T-helper 9 cell (primary cell): ENCODE results near the gene SYNGR1.
"Not testable (repeated sequence)": the region's sequence is repeated elsewhere in the genome, so short reads cannot be mapped to it uniquely, and the experiment has no call there.

Source experiments
- DNase-seq: peaks from one replicate; pipeline ENCODE4 v3.0.0-alpha.2; 2020

The SYNGR1 gene

DNA sequence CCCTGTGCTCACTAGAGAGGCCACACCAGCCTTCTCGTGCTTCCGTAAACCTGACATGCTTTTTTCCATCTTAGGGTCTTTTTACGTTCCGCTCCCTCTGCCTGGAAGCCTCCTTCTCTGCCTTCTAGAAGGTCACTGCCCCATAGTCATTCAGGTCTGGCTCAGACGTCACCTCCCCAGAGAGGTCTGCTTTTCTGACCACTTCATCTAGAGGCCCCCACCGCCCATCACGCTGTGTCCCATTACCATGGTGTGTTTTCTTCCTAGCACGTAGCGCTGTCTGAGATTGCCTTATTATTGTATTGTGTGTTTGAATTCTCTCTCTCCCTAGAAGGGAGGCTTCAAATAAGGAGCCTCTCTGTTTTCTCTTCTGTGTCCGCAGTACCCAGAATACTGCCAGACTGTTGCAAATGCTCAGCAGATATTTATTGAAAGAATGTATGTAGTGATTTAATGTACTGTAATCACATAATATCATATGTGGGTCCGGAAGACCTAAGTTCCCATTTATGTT is 59.8 kb downstream of the SYNGR1 start:
- no peak for DNase-seq

DNA sequence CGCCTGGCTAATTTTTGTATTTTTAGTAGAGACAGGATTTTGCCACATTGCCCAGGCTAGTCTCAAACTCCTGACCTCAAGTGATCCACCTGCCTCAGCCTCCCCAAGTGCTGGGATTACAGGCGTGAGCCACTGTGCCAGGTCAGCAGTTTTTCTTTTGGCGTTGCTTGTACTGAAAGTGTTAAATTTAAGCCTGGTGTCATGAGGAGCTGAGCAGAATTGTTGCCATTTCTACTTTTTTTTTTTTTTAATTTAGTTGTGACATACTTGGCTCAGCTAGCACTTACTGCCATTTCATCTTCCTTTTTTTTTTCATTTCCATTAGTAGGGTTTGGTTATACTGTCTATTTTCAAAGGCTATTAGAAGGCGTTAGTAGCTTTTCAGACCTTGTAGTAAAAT is 60.5 kb downstream of the SYNGR1 start:
- DNase-seq, result no peak

DNA sequence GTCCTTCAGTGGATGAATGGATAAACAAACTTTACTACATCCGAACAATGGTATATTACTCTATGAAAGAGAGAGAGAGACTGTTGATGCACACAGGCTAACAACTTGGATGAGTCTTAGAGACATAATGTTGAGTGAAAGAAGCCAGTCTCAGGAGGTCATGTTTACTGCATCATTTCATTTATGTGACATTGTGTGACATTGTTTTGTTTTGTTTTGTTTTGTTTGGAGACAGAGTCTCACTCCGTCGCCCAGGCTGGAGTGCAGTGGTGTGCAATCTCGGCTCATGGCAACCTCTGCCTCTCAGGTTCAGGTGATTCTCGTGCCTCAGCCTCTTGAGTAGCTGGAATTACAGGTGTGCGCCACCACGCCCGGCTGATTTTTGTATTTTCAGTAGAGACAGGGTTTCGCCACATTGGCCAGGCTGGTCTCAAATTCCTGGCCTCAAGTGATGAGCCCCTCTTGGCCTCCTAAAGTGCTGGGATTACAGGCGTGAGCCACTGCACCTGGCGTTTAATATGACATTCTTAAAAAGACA is 62.1 kb downstream of the SYNGR1 start:
- DNase-seq, result not testable (repeated sequence)

DNA sequence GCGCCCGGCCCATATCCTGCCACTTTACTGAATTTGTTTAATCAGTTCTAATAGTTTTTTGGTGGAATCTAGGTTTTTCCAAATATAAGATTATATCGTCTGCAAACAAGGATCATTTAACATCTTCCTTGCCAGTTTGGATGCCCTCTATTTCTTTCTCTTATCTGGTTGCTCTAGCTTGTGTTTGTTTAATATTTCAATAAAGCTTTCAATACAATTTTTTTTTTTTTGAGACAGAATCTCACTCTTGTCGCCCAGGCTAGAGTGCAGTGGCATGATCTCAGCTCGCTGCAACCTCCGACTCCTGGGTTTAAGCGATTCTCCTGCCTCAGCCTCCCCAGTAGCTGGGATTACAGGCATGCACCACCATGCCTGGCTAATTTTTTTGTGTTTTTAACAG is 63.4 kb downstream of the SYNGR1 start:
- DNase-seq, result not testable (repeated sequence)

DNA sequence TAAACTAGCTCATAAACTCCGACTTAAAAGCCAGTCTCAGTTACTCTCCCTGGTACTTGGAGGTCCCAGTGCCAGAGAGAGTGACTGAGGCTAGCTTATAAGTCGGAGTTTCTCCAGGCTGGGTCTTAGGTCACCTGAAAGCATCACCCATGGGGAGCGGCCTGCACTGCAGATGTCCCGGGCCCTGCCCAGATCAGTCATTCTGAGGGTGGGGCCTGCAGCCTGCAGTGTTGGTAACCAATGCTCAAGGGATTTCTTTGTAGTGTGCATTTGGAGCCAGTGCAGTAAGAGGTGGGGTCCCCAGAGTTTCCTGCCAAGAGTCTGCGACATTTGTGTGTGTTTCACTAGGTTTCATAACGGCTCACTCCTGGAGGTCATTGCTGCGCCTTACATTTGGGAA is 64.6 kb downstream of the SYNGR1 start:
- DNase-seq, result no peak

DNA sequence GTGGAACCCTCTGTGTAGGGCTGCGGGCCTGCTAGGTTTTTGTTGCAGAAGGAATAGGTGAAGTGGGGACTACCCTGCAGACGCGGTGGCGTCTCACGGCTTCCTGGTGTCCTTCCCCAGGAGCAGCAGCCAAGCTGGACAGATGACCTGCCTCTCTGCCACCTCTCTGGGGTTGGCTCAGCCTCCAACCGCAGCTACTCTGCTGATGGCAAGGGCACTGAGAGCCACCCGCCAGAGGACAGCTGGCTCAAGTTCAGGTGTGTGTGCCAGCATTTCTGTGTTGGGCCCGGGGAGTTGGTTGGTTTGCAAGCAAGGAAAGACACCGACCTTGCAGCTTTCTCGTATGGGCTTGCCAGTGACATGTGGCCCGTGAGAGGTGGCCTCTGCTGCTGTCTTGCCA is 65.1 kb downstream of the SYNGR1 start:
- no peak for DNase-seq

DNA sequence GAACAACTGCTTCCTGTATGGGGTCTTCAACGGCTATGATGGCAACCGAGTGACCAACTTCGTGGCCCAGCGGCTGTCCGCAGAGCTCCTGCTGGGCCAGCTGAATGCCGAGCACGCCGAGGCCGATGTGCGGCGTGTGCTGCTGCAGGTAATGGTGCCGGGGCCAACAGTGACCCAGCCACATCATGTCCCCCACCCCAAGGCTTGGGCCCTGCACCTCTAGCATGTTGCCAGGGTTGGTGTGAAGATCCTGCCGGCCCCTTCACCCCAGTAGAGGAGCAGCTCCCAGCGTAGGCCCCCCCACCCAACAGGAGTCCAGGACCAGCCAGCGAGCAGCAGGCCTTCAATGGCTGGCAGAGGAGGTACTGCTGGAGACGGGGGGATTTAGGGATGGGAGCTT is 65.7 kb downstream of the SYNGR1 start:
- no peak for DNase-seq

DNA sequence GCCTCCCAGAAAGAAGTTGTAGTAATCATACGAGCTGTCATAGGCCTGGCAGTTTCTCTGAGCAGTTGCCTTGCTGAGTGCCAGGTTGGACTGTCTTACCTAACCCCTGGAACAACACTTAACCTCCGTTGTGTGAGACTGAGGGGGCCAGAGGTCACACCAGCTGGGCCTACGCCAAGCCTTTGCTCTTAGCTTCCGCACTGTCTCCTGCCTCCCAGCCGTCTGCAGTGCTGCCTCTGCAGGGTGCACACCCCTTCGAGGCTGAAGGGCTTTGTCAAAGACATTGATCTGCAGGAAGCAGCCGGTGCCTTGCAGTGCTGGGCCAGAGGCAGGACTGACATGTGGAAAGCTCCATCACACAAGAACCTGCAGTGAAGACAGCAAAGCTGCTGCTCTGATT is 66.5 kb downstream of the SYNGR1 start:
- no peak for DNase-seq

DNA sequence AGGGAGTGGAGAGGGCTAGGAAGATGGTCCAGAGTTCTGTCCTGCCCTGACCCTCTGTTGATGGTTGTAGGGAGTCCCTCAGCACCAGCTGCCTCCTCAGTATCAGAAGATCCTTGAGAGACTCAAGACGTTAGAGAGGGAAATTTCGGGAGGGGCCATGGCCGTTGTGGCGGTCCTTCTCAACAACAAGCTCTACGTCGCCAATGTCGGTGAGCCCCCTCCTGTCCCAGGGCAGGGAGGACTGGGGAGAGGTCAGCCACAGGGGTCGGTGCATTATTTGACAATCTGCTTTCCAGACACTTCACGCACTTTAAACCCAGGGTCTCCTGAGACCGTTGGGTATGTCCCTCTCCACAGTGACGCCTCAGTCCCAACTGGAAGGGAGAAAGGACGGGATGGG is 67.8 kb downstream of the SYNGR1 start:
- DNase-seq, result no peak

DNA sequence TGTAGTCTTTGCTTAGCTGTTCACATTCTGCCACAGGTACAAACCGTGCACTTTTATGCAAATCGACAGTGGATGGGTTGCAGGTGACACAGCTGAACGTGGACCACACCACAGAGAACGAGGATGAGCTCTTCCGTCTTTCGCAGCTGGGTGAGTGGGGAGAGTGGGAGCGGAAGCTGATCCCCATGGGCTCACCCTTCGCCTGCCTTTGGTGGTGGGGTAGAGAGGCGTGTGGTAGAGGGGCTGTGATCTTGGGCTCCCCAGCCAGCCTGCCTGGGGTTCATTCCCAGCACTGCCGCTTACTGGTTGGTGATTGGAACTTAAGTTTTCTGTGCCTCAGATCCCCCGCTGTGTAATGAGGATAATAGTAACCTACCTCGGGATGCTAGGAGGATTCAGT is 68.9 kb downstream of the SYNGR1 start:
- no peak for DNase-seq

DNA sequence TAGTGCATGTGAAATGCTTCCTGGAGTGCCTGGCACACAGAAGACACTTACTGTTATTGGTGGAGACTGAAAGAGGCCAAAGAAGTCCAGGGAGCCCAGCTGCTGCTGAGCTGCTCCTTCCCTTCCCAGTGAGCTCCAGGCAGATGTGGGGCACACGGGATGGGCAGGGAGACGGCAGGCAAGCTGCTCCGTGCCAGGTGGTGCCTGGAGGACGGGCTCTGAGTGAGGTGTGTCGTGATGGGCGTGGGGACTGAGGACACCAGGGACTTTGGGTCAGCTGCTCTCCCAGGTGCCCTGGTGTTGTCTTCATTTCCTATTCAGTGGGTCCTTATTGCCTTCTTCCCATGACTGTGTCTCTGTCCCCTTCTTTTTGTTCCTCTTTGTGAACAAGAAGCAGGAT is 69.3 kb downstream of the SYNGR1 start:
- DNase-seq, result no peak

DNA sequence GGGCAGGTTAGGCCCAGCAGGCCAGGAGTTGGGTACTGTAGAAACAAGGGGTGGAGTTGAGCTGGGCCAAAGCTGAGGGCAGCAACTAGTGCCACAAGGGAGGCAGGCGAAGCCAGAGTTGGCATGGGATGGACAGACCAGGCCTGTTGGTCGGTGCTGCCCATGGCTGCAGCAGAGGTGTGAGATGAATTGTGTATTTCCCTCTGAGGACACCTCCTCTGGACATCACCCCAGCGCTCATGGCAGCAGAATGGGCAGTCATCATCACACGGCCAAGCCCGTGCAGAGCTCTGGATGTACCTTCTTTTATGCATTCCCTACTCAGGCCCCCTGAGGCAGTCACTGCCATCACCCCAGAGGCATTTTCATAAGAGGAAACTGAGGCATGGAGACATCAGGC is 70.1 kb downstream of the SYNGR1 start:
- DNase-seq, result no peak

DNA sequence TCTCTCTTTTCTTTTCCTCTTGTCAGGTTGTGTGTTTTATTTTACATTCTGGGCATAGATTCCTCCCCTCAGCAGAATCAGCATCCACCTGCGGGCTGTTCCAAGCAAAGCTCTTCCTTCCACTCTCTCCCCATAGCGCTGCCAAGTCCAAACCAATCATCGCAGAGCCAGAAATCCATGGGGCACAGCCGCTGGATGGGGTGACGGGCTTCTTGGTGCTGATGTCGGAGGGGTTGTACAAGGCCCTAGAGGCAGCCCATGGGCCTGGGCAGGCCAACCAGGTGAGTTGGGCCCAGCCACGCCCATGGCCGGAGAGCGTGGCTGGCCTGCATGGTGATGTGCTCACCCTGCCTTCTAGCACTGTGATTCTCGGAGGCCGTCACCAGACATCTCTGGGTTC is 71.9 kb downstream of the SYNGR1 start:
- DNase-seq, result no peak

DNA sequence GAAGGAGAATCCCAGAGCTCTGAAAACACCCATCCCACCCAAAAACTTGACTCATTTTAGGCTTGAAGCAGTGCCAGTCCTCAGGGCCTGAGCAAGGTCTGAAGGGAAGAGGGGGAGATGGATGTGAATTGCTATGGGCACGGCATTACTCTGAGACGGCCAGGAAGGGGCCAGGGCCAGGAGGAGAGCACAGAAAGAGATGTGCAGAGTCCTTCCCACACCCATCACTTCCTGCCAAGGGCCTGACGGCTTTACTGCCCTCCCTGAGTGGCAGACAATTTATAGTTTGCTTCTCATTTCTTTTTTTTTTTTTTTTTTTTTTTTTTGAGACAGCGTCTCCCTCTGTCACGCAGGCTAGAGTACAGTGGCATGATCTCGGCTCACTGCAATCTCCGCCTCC is 72.3 kb downstream of the SYNGR1 start:
- DNase-seq, result no peak

DNA sequence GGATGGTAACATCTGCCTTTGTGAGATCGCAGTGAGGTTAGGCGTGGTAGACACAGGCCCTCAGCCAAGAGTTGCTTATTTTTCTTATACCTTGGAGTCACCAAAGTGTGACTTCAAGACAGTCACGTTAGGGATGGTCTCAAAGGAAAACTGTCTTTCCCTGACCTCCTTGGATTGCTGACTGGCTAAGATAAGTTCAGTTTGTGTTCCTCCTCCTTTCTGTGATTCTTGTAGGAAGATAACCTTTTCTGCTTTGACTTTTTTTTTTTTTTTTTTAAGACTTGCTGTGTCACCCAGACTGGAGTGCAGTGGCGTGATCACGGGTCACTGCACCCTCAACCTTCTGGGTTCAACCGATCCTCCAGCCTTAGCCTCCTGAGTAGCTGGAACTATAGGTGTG is 72.9 kb downstream of the SYNGR1 start:
- DNase-seq, result no peak

DNA sequence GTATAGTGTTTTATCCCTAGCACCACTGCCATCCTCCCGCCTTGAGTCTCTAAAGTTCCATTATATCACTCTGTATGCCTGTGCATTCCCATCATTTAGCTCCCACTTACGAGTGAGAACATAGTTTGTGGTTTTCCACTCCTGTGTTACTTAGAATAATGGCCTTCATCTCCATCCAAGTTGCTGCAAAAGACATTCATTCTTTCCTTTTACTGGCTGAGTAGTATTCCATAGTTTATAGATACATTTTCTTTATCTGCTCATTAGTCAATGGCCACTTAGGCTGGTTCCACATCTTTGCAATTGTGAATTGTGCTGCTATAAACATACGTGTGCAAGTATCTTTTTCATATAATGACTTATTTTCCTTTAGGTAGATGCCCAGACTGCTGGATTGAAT is 74.2 kb downstream of the SYNGR1 start:
- no peak for DNase-seq

DNA sequence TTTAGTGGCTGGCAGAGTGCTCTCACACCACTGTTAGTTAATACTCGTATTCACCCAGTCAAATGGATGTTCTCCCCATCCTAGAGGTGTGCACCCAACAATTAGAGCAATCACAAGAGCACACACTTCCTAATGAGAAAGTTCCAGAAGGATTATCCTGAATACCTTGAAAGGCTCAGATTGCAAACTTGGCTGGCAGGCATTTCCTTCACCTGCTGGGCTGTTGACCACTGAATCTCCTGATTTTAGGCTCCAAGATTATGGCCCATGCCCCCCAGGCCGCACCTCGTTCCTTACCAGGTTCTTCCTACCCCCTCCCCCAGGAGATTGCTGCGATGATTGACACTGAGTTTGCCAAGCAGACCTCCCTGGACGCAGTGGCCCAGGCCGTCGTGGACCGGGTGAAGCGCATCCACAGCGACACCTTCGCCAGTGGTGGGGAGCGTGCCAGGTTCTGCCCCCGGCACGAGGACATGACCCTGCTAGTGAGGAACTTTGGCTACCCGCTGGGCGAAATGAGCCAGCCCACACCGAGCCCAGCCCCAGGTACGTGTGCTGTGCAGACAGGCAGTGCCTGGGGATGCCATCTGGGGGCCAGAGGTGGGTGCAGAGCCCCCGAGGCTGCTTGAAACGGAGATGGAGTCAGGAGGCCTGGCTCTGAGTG is 76.7 kb downstream of the SYNGR1 start:
- DNase-seq, result no peak

DNA sequence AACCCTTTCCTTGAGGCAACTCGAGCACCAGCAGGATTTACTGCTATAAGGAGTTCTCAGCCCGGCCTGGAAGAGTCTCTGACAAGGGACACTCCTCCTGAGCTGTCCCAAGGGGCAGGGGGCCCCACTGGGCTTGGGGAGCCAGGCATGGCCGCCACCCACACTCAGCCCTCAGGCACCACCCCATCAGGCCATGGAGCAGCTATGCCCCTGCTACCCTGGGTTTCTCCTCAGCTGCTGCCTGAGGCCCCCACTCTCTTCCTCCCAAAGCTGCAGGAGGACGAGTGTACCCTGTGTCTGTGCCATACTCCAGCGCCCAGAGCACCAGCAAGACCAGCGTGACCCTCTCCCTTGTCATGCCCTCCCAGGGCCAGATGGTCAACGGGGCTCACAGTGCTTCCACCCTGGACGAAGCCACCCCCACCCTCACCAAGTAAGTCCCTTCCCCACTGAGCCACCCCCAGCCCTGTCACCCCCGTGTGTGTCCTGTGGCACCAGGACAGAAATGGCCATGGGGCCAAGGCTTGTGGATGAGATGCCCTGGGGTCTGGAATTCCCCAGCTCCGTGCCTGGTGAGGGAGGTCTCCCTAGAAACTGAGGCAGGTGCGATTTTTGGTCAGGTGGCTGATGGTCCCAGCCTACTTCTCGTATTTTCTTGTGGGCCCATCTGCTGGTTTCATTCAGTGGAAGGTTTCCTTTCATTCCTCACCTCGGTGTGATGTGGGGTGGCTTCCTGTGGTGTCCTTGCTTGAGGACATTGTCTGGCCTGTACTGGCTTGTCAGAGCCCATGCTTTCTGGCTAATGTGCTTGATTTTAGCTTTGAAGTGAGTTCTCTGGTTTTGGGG is 78.2 kb downstream of the SYNGR1 start:
- no peak for DNase-seq

DNA sequence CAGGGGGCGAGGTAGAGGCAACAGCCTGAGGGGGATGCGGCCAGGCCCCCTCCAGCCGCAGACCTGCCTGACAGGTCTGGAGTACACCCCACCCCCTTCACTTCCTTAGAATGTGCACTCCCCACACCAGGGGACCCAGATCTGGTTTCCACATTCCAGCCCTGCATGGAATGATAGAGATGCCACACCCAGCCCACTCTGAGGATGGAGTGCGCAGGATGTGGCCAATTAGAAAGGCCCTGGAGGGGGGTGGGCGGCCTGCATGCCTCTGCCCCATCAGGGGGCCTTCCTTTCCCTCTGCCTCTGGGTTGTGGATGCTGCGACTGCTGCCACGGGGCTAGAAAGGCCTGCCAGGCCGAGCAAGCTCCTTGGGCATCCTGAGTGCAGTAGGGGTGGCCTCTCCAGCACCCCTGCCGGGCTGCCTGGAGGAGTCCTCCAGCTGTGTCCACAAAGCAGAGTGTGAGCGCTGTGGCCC is 78.8 kb downstream of the SYNGR1 start:
- no peak for DNase-seq

DNA sequence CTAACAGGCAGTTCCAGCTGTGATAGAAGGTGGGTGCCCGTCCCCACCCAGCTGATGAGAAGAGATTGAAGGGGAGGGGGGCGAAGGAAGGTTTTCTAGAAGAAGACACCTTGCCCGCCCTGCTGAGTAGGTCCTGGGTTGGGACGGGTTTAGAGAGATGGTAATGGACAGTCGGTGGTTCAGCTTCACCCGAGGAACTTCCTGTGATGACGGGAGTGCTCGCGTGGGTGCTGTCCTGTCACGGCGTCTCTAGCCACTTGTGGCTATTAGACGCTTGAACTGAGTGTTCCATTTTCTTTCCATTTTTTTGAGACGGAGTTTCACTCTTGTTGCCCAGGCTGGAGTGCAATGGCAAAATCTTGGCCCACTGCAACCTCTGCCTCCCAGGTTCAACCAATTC is 79.4 kb downstream of the SYNGR1 start:
- no peak for DNase-seq

DNA sequence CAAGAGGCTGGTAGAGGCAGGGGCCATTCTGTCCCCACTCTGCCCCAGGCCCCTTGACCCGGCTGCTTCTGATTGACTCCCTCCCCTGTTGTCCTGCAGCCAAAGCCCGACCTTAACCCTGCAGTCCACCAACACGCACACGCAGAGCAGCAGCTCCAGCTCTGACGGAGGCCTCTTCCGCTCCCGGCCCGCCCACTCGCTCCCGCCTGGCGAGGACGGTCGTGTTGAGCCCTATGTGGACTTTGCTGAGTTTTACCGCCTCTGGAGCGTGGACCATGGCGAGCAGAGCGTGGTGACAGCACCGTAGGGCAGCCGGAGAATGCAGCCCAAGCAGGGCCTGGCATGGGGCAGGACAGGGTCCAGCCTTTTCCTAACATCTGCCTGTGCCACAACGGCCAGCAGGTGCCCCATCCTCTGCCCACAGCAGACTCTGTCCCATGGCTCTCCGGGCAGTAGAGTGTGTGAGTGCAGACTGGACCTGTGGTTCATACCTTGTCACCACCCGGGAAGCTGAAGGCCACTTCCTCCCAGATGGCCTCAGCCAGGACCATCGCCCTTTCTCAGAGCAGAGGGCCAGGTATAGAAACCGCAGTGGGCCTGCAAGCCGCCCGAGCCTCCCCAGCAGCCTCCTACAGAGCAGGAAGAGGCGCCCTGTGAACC is 80.3 kb downstream of the SYNGR1 start:
- no peak for DNase-seq

DNA sequence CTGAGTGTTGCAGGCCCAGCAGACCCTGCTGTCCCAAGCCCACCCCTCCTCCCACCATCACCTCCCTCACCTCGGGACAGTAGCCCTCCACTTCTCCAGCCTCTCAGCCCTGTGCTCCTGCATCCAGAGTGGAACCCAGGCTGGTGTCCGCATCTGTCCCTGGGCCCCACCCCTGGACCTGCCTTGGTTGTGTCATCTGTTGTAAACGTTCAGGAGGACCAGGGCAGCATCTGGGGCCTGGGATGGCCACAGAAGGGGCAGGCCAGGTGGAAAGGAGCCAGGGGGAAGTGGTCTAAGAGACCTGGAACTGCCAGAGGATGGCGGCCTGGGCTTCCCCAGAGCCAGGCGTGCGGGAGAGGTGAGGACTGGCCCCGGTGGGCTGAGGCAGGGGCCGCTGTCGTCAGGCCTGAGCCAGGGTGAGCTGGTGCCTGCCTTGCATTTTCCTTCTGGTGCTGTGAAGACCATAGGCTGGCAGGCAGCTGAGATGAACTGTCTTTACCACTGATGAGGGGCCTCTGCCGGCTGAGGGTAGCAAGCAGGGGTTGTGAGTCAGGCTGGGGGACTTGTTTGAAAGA is 80.9 kb downstream of the SYNGR1 start:
- no peak for DNase-seq

DNA sequence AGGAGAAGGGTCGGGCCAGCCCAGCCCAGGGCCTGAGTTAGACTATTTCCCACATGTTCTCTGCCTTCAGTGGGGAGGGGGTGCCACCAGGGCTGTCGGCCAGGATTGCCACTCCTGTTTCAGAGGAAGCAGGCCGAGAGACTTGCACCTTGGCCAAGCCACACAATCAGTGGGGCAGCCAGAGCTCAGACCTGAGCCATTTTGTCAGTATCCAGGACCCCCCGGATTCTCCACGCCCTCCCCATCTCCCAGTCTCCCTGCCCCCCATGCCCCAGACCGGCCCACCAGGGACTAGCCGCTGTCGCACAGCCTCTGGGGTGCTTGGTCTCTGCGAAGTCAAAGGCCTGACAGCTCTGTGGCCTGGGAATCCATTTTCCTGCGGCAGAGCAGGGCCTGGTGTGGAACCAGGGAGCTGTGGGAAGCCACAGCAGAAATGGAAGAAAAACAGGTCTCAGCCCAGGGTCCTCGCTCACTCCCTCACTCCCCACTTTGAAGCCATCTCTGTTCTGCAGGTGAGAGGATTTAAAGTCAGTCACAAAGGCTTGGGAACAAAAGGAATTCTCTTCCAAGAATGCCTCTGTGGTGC is 81.5 kb downstream of the SYNGR1 start:
- no peak for DNase-seq
